Astrocyte of the spinal cord (primary cell): ENCODE data around the gene ACTRT2.

Experiments used
- DNase-seq: peaks from one replicate; pipeline ENCODE4 v3.0.0; 2011; ENCODE audit warnings: low read depth, low spot score
- H3K4me3 ChIP-seq: 2 replicates; pipeline ENCODE4 v1.5.1; 2011; ENCODE audit warnings: low read depth, mild to moderate bottlenecking, low read length, moderate library complexity
- in situ Hi-C: cut with HindIII; loops from 2 replicates; pipeline ENCODE4 v1.10.0; 2017; ENCODE audit warnings: low sequenced_read_pairs
- TF ChIP-seq, protein P1 (sequence below): IDR thresholded peaks from 2 replicates; pipeline ENCODE4 v1.5.1; 2012; ENCODE audit warnings: low read depth, mild to moderate bottlenecking, low read length, inconsistent platforms

ACTRT2 gene

GRCh38 chr1:3060601-3061551, 39.6 kb downstream of the ACTRT2 start:
- no peak for DNase-seq
- in situ Hi-C loops = loop anchor here (25.0 kb wide), 1 partner anchor 351 kb away; no protein-coding TSS in a partner anchor
- TF ChIP-seq, protein P1, sequence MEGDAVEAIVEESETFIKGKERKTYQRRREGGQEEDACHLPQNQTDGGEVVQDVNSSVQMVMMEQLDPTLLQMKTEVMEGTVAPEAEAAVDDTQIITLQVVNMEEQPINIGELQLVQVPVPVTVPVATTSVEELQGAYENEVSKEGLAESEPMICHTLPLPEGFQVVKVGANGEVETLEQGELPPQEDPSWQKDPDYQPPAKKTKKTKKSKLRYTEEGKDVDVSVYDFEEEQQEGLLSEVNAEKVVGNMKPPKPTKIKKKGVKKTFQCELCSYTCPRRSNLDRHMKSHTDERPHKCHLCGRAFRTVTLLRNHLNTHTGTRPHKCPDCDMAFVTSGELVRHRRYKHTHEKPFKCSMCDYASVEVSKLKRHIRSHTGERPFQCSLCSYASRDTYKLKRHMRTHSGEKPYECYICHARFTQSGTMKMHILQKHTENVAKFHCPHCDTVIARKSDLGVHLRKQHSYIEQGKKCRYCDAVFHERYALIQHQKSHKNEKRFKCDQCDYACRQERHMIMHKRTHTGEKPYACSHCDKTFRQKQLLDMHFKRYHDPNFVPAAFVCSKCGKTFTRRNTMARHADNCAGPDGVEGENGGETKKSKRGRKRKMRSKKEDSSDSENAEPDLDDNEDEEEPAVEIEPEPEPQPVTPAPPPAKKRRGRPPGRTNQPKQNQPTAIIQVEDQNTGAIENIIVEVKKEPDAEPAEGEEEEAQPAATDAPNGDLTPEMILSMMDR = no peak
- H3K4me3 ChIP-seq = no peak overlapping the region

DNA sequence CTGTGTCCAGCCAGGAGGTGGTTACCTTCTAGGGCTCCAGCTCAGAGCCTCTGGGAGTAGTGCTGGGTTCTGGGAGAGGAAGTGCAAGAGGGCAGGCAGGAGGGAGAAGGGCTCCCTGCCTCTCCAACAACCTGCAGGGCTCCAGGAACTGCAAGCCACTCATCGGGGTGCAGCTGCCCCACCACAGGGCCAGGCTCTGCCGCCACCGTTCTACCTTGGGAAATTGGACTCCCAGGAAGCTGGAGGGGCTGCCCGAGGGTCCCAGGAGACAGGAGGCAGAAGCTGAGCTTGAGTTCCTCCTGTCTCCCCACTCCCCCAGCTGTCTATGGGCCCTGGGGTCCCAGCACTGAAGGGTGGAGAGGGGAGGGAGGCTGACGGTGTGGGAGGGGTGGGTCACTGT, 40.3 kb downstream of the ACTRT2 start:
- TF ChIP-seq, protein P1 = no peak
- no peak overlapping the region for H3K4me3 ChIP-seq
- in situ Hi-C loops = loop anchor here (25.0 kb wide), 1 partner anchor 351 kb away; no protein-coding TSS in a partner anchor
- DNase-seq = no peak

GRCh38 chr1:3061981-3062615, 40.8 kb downstream of the ACTRT2 start:
- H3K4me3 ChIP-seq = no peak overlapping the region
- TF ChIP-seq, protein P1 = no peak
- in situ Hi-C loops = loop anchor here (25.0 kb wide), 1 partner anchor 350 kb away; no protein-coding TSS in a partner anchor
- no peak for DNase-seq

DNA sequence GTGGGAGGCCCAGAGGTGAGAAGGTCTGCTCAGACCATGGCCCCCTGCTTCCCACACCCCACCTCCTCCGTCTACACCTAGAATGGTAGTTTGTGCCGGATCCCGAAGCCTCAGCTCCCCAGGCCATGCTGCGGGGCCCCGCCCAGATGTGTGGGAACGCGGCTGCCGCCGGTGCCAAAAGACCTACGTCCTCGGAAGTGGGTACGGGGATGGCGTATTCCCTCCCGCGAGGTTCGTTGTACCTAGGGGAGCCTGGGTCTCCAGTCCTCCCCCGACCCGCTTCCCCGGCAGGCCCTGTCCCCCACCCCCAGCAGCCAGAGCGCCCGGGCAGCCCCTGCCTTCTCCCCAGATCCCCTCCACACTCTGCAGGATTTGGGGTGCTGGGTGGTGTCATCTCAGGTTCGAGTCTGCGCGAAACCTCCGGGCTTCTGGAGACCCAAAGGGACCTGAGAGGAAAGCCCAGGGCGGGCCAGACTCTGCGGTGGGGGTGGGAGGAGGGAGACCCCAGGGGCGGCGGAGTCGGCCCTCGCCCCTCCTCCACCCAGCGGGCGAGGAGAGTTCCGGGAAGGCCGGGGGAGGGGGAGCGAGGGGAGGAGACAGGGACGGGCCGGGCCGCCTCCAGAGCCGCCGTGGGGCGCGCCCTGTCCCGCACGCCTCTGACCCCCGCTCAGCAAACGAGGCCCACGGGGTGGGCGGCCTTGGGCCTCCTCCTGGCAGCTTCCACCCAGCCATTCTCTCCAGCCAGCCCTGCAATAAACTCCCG, 41.5 kb downstream of the ACTRT2 start:
- in situ Hi-C loops = loop anchor here (25.0 kb wide), 1 partner anchor 350 kb away; no protein-coding TSS in a partner anchor
- H3K4me3 ChIP-seq = no peak overlapping the region
- TF ChIP-seq, protein P1 = no peak

GRCh38 chr1:3063379-3064295, 42.4 kb downstream of the ACTRT2 start:
- no peak for DNase-seq
- TF ChIP-seq, protein P1 = no peak
- H3K4me3 ChIP-seq = no peak overlapping the region
- in situ Hi-C loops = loop anchor here (25.0 kb wide), 1 partner anchor 349 kb away; no protein-coding TSS in a partner anchor

More for the DNA sequence above, 41.5 kb downstream of the ACTRT2 start:
- no peak for DNase-seq
